Ramos (cell line): ENCODE measurements around the gene NRN1L.
"Not testable (repeated sequence)": the region's sequence is repeated elsewhere in the genome, so short reads cannot be mapped to it uniquely, and the experiment has no call there.

ENCODE experiments used
- in situ Hi-C: fragments of 300-500 bp; cut with MboI; formaldehyde crosslinking; loops from one replicate; pipeline ENCODE4 v1.14.3; 2022; ENCODE audit warnings: low sequenced_read_pairs; ENCODE audit not compliant: unreplicated experiment

NRN1L gene

DNA sequence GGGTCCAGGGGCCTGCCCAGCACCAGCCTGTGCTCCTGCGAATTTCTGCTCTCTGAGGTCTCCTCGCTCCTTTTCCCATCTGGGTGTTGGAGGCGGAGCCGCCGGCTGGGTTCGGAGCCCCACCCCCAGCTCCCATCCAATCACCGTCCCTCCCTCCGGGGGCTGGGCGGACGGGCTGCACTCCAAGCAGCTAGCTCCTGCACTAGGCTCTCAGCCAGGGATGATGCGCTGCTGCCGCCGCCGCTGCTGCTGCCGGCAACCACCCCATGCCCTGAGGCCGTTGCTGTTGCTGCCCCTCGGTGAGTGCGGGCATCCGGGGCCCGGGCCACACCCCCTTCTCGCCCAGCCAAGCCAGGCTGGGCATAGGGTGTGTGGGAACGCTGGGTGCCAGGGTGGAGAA is at the start of gene NRN1L:
TSS of gene NRN1L (plus strand) at position 202 of the 400 bp plus-strand sequence. CDS start at position 221, 19 bp downstream.
- in situ Hi-C loops = loop anchor here (10.0 kb wide), 1 partner anchor 340 kb away; no protein-coding TSS in a partner anchor

DNA sequence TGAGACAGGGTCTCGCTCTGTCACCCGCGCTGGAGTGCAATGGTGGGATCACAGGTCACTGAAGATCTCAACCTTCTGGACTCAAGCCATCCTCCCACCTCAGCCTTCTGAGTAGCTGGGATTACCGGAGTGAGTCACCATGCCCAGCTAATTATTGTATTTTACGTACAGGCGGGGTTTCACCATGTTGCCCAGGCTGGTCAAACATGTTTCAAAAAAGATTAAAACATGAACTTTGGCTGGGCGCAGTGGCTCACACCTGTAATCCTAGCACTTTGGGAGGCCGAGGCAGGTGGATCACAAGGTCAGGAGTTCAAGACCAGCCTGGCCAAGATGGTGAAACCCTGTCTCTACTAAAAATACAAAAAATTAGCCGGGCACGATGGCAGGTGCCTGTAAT is 47.5 kb upstream of the NRN1L start:
- in situ Hi-C loops = not testable (repeated sequence)

DNA sequence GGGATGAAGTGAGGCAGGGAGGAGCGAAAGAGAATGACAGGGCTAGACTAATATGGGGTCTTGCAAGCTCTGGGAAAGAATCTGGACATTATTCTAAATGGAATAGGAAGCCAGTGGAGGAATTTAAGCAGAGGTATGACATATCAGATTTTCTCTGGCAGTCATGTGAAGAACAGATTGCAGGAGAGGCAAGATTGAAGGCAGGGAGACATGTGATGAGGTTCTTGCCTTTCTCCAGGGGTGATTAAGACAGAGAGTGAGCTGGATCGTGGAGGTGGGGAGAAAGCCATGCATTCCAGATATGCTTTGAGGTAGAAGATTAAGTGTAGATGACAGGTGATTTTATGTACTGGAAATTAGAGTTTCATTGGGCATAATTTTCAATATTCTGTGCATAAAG is 46.9 kb upstream of the NRN1L start:
- in situ Hi-C loops = no loop called here

DNA sequence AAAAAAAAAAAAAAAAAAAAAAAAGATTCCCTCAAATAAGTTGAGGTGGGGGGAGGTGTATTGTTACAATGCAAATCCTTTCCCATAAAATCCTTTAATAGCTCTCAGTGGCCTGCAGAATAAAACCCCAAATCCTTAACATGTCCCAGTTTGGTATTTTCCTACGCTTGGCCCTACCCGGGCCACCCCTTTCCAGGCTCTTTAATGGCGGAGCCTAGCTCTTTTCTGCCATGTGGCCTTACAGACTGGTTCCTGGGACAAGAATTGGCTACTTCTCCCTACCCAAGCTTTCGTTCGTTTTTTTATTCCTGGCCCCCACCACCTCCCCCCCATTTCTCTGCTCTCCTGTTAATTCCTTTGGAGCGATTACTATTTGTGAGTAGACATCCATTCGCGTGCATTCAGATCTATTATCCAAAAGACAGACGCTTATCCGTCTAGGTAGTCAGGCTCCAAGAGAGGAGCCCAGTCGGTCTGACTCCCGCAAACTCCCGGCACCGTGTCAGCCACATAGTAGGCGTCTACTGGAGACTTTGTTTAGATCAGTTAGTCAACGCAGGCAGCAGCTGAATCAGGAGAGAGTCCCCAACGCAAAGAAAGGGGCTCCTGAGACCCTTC is 43.4 kb upstream of the NRN1L start:
- in situ Hi-C loops = no loop called here

DNA sequence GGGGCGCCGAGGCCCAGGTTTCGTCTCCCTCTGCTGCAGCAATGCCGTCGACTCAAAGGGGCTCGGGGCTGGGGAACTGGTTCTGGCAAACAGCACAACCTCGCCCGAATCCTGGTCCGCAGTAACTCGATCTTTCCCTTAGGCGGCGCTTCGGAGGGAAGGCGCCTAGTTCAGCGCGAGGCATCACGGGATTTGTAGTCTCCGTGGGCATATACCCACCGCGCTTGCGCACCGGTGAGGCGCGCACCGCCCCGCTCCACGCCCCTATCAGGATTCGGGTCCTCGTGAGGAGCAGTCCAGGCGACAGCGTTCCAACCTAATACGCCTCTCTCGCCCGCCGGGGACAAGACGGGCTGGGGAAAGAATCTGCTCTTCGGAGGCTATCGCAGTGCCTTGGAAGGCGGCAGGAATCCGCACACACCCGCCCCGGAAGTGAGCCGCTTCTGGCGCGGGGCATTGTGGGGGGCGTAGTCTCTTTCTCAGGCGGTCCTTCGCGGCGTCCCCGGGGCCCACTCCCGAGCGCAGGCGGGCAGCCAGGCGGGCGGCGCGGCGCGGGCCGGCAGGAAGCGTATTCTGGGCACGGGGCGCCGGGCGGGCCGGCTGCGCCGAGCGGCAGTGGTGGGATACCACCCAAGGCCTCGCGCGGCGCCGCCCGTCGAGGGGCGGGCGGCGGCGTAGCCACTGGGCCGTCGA is 42.7 kb upstream of the NRN1L start, which contains the start of gene THAP11:
TSS of gene THAP11 (plus strand) at position 505 of the 693 bp plus-strand sequence. CDS start 235 bp downstream, outside the sequence.
- in situ Hi-C loops = no loop called here

DNA sequence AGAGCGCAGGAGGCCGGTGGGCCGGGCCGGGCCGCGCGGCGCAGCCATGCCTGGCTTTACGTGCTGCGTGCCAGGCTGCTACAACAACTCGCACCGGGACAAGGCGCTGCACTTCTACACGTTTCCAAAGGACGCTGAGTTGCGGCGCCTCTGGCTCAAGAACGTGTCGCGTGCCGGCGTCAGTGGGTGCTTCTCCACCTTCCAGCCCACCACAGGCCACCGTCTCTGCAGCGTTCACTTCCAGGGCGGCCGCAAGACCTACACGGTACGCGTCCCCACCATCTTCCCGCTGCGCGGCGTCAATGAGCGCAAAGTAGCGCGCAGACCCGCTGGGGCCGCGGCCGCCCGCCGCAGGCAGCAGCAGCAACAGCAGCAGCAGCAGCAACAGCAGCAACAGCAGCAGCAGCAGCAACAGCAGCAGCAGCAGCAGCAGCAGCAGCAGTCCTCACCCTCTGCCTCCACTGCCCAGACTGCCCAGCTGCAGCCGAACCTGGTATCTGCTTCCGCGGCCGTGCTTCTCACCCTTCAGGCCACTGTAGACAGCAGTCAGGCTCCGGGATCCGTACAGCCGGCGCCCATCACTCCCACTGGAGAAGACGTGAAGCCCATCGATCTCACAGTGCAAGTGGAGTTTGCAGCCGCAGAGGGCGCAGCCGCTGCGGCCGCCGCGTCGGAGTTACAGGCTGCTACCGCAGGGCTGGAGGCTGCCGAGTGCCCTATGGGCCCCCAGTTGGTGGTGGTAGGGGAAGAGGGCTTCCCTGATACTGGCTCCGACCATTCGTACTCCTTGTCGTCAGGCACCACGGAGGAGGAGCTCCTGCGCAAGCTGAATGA is 42.0 kb upstream of the NRN1L start:
- in situ Hi-C loops = no loop called here

DNA sequence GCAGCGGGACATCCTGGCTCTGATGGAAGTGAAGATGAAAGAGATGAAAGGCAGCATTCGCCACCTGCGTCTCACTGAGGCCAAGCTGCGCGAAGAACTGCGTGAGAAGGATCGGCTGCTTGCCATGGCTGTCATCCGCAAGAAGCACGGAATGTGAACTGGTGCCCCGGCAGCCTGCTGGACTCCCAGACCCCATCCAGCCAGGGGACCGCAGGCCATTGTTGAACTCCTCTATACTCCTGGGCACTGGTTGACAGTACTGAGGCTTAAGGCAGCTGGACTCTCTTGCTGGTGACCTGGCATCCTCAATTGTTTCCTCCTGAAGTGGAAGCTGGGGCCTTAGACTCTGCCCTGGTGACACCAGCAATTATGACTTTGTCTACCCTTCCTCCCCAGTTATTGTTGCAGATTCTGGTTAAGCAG is 41.3 kb upstream of the NRN1L start:
- in situ Hi-C loops = no loop called here

DNA sequence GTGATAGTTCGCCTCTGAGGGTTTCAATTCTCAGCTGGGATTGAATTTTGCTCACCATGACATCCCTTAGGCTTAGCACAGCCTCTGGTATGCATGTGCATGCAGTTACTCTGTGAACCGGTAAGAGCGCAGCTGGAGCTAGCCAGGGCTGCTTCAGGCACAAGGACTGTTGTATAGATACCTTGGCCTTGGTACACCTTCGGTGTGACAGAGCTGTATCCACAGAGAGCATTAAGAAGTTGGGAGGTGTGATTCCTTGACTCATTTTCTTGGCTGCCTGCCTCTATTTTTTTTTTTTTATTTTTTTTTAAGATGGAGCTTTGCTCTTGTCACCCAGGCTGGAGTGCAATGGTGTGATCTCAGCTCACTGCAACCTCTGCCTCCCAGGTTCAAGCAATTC is 40.2 kb upstream of the NRN1L start:
- in situ Hi-C loops = no loop called here

DNA sequence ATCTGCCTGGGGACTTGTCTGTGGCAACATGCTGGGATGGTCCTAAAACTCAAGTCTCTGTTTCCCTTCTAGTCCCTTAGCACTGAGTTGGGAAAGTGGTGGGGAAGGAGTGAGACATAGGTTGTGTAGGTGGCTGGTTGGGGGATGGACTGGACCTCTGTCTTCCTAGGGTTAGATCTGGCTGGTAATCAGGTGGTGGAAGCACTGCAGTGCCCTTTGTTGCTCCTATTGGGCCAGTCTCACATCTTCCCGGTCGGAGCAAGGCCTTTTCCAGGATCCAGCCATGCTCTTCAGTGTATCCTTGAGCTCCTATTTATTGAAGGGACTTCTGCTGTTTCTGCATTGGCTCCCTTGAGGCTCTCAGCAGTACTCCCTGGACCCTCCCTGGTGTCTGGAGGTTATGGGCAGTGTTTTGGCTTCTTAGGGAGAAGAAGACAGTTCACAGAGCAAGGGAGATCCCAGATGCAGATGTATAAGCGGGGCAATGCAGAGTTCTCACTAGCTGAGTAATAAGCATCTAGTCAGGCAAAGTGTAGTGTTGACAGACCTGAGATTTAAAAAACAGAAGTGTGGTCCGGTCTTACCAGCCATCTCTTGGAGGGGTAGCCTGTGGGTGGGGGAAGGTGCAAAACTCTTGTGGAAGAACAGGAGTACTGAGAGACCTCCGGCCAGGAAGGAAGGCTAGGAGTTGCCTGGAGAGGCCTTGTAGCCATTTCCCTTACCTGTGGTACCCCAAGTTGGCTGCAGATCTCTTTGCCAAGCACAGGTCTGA is 39.2 kb upstream of the NRN1L start:
- in situ Hi-C loops = no loop called here

DNA sequence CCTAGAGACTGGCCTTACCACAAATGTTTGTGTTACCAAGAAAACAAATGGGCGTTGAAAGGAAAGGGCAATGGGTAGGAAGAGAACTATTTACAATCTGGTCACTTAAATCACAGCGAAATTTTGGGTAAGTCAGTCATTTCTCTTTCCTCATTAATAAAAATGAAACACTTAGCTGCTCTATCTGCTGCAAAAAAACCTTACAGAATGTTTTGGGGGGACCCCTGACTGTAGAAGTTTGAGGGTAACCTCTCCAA is 38.7 kb upstream of the NRN1L start:
- in situ Hi-C loops = no loop called here

DNA sequence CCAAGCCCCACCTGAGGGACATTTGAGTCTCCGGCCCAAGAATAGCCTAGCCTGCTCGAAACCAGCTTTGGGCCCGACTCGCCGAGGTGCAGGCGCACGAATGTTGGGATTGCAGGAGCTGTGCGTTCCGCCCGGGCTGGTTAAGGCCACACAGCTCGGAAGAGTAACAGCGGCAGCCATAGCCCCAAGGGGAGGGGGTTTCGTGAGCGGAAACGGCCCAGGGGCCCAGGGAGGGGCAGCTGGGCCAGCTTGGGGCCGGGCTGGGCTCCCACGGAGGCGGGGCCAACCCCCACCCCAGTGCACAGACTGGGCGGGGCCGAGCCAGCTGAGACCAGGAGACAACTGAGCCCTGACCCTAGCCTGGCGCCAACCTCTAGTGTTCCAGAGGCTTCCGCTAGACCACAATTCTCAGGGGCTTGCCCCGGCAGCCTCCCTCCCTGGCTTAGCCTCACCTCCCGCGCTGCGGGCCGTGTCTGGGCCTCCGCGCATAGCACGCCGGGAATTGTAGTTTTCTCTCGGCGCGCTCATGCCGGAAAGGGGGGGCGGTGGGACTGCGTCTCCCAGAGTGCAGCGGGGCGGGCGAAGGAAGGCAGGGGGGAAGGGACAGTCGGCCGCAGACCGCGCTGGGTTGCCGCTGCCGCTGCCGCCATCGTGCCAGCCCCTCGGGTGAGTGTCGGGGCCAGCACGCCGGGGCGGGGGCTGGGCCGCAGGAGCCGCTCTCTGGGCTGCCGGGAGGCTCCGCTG is 38.2 kb upstream of the NRN1L start, which contains the start of gene NUTF2:
TSS of gene NUTF2 (plus strand) at position 614 of the 744 bp plus-strand sequence. CDS start 18,198 bp downstream, outside the sequence.
- in situ Hi-C loops = no loop called here

DNA sequence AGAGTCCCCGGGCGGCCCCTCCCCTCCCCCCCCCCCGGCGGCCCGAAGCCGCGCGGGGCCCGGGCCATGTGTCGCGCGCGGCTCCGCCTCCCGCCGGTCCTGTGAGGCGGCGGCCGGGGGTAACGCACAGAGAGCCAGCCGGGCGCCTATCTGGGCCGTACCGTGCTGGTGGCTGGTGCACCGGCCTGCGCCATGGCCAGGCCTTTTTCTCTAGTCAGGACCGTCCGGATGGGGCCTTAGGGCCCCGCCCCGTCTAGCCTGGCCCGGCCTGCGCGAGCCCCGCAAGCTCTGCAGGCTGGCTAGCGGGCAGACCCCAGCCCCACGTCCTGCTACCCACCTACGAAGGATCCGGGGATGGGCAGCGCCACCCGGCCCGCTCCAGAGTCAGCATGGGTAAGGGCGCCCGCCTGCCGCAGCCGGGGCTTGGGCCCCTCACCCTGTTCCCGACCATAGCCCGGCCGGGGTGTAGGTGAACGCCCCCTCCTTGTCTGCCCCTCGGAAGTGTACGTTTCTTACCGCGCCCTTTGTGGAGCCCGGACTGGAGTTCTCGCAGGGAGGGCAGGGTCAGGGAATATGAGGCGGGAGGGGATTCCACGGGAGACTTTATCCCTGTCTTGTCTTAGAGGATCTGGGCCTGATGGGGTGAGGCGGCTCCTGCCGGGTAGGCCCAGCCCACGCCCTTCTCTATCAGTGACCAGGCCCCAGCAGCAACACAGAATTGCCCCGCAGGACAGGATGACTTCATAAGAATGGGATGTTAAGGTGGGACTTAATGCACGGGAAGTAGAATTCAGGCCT is 37.4 kb upstream of the NRN1L start, which contains the start of gene CENPT:
TSS of gene CENPT (minus strand) at position 630 of the 798 bp plus-strand sequence. CDS start 13,834 bp downstream, outside the sequence.
- in situ Hi-C loops = no loop called here

DNA sequence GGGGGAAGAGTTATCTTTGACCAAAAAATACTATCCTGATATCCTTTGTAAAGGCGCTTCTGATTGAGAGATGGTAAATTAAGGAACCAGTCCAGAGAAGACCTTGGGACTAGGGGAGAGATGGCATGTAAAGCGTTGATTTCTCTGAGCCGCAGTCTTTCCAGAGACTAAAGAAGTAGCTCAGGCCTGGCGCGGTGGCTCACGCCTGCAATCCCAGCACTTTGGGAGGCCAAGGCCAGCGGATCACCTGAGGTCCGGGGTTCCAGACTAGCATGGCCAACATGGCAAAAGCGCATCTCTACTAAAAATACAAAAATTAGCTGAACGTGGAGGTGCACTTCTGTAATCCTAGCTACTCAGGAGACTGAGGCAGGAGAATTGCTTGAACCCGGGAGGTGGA is 36.6 kb upstream of the NRN1L start:
- in situ Hi-C loops = no loop called here

DNA sequence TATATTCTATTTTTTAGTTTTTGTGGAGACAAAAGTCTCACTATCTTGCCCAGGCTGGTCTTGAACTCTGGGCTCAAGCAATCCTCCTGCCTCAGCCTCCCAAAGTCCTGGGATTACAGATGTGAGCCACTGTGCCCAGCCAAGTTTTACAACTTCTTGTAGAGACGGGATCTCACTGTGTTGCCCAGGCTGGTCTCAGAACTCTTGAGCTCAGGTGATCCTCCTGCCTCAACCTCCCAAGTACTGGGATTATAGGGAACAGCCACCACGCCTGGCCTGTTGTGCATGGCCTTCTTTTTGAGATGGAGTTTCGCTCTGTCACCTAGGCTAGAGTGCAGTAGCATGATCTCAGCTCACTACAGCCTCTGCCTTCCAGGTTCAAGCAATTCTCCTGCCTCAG is 31.0 kb upstream of the NRN1L start:
- in situ Hi-C loops = no loop called here

DNA sequence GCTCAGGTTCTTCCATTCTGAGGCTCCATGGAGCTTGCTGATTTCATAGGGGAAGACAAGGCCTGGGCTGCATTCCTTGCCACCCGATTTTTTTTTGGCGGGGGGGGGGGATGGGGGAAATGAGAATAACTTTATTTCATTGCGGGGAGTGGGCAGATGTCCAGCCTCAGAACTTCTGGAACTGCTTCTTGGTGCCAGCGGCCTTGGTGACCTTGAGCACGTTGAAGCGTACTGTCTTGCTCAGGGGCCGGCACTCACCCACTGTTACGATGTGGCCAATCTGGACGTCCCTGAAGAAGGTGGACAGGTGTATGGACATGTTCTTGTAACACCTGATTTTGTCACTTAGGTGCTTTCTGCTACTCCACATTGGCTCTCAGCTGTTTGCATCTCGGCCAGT is 28.9 kb upstream of the NRN1L start:
- in situ Hi-C loops = no loop called here

DNA sequence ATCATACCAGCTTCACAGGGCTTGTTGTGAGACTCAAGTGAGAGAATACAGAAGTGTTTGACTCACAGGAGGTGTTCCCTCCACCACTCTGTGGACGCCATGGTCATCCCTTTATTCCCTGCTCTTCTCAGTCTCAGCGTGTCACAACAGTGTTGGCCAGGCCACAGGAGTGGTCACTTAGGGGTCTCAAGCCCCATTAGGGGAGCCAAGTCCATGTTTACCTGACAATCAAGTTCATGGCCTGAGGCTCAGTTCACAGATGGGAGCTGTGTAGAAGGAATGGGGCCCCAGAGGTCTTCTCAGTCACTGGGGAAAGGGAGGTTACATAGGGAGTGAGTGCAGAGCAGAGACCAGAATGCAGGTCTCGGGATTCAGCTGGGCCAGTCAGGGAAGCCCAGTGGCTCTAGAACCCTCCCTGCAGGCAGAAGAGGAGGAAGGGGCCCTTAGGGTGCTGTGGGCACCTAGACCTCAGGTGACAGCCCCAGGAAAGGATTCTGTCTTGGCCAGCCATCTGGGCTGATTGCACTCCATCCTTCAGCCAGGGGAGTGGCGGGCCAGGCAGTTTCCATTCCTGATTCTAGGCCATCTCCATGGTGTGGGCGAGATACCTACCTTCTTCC is 27.6 kb upstream of the NRN1L start:
- in situ Hi-C loops = no loop called here

DNA sequence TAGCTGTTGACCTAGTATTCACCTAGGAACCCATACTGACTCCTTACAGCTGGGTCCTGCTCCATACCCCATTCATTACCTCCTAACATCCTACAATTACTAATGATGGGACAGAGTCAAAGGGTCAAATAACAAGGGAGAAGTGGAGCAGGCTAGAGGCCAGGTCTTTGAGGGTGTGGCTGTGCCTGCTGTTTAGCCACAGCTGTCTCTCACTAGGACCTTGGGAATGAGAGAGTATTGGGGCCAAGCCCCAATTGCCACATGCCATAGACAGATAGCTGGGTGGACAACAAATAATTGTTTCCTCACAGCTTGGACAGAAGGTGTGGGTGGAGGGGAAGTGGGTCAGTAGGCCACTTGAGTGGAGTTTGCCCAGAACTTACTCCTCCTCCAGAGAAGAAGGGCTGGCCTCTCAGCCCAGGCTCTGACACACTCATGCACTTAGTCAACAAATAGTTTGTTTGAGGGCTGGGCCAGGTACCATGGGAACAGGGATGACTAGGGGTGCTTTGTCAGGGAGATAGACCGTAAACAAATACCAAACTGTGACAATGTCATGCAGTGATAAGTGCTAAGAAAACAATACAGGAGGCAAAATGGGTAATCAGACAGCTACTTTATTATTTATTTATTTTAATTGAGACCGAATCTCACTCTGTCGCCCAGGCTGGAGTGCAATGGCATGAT is 27.0 kb upstream of the NRN1L start:
- in situ Hi-C loops = no loop called here

DNA sequence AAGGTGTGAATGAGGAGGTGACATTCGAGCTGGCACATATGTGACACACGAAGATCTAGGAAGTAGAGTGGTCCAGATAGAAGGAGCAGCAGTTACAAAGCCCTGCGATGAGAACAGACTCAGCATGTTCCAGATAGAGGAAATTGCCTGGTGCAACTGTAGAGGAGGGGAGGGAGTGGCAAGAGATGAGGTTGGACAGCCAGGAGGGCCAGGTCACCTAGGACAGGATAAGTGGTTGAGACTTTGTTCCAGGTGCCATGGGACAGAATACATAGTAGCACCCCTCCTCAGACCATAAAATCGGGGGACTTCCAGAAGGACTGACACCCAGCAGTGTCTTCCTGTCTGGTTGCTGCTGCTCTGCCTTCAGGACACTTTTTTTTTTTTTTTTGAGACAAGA is 26.2 kb upstream of the NRN1L start:
- in situ Hi-C loops = no loop called here
